GM21447 (cell line): ENCODE data around the gene ADAM12.
"Not testable (repeated sequence)": the region's sequence is repeated elsewhere in the genome, so short reads cannot be mapped to it uniquely, and the experiment has no call there.

Experiments
- ATAC-seq: cut with Tn5 transposase; IDR thresholded peaks from one replicate; pipeline ENCODE4 v1.9.1; 2021; ENCODE audit not compliant: unreplicated experiment

ADAM12 gene

GRCh38 chr10:126375926-126376554, 12.2 kb downstream of the ADAM12 start:
- ATAC-seq = no peak

GRCh38 chr10:126375299-126375698, 13.0 kb downstream of the ADAM12 start:
- ATAC-seq = no peak

DNA sequence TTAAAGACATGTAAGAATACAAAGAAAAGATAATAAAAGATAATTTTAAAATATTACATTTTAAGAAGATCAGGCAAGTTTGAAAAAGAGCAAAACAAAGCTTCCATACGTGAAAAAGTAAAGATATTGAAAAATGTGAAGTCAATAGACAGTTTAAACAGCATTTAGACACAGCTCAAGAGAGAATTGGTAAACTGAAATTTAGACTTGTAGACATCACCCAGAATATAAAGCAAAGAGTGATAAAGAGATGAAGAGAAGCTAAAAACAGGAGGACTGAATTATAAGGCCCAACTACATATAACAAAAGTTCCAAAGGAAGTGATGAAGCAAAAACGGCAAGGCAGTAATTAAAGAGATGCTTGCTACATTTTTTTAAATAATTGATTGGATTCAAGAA, 13.8 kb downstream of the ADAM12 start:
- ATAC-seq = no peak

DNA sequence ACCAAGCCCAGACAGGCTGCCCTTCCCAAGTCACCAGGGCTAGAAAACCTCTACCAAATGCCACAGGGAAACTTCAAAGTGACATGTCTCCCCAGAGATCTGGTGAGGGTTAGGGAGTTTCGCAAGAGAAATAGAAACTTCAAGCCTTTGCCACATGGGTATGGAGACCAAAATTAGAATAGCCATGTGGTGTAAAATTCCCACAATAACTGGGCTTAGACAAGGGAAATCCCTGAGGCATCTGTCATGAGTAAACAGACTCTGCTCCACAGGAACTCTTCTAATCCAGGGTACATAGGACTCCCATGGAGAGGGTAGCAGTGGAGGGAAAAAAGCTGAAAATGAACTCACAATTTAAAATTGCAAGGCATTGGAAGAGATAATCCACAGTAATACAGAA, 14.3 kb downstream of the ADAM12 start:
- ATAC-seq = no peak

GRCh38 chr10:126373147-126373546, 15.1 kb downstream of the ADAM12 start:
- ATAC-seq = no peak

GRCh38 chr10:126372396-126372795, 15.9 kb downstream of the ADAM12 start:
- ATAC-seq = no peak

- no peak for ATAC-seq
Observed at GRCh38 chr10:126369125-126369710, 19.1 kb downstream of the ADAM12 start.

GRCh38 chr10:126357169-126357568, 31.1 kb downstream of the ADAM12 start:
- no peak for ATAC-seq

DNA sequence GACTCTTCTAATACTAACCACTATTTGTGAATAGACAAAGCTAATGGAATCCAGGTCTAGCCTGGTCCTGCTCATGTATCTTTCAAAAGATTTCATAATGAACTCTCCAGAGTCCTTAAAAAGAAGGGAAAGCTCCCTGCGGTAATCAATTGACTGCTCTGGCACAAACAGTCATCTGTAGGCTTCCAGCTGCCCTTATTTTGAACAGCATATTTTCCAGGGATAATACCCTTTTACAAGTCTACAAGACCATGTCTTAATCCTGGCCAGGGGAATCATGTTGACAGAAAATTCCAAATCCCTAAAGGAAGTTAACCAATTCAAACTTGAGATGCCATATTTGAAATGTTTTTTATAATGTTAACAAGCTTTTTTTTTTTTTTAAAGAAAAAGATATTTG, 34.6 kb downstream of the ADAM12 start:
- no peak for ATAC-seq

GRCh38 chr10:126352453-126352852, 35.8 kb downstream of the ADAM12 start:
- ATAC-seq = no peak

DNA sequence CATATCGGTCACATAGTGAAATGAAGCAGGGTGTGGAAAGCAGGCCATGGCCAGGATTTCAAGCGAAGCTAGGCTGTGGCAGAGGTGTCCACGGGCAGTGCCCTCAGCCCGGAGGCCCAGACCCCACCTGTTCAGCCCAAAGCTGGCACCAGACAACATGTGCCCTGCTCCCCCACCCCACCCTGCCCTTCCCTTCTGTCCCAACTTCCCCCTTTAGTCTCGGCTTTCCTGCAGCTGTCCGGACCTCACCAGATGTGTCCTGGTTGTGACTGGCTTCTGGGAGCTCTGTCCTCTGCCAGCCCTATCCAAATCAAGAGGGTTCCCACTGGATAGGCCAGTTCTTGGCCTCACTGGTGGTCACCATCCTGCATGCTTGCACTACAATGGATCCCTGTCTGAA, 37.3 kb downstream of the ADAM12 start:
- no peak for ATAC-seq

GRCh38 chr10:126350216-126350992, 37.9 kb downstream of the ADAM12 start:
- ATAC-seq = no peak

DNA sequence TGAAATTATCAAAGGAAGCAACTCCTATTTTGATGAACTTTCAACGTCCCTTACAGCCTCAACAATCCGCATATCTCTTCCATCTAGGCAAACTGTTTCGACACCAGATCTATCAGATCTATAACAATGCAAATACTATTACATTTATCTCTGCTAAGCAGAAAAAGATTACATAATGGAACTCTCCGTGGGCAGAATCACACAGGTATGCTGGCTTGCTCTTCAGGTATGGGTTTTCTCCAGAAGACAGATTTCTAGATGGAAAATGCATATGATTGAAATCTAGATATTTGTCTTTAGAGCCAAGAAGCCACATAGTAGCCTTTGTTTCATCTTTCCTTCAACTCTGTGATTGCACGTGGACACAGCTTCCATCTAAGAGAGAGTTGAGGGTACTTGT, 38.6 kb downstream of the ADAM12 start:
- ATAC-seq = no peak

- no peak for ATAC-seq
Observed at GRCh38 chr10:126349101-126349500, 39.2 kb downstream of the ADAM12 start.

- ATAC-seq = not testable (repeated sequence)
Observed at GRCh38 chr10:126343496-126343895, 44.8 kb downstream of the ADAM12 start.

DNA sequence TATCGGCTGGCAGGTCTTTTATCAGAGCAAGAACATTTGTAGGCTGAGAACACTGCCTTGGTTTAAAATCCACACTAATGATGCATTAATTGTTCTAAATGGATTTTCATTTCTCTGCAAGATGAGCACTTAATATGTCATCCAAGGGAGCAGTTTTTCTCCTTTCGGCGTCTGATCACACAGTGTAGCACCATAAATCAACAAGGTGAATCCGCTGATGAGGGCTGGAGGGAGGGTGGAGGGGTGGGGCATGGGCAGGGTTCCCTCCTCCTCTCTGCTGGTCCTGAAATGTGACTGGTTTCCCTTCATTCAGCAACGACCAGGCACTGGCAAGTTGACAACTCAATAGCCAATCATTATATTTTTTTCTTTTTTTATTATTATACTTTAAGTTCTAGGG, 45.6 kb downstream of the ADAM12 start:
- ATAC-seq = no peak

- ATAC-seq = no peak
Observed at GRCh38 chr10:126341491-126341890, 46.8 kb downstream of the ADAM12 start.

- ATAC-seq = no peak
Observed at GRCh38 chr10:126337251-126337810, 50.9 kb downstream of the ADAM12 start.

- no peak for ATAC-seq
Observed at GRCh38 chr10:126336801-126337200, 51.5 kb downstream of the ADAM12 start.

GRCh38 chr10:126334272-126334671, 54.0 kb downstream of the ADAM12 start:
- ATAC-seq = no peak

- no peak for ATAC-seq
Observed at GRCh38 chr10:126332576-126332975, 55.7 kb downstream of the ADAM12 start.

GRCh38 chr10:126331101-126331500, 57.2 kb downstream of the ADAM12 start:
- ATAC-seq = no peak
